NCI-H2171 (cell line): ENCODE data around the gene ZSCAN26.

Source experiments
- DNase-seq: peaks from one replicate; lab custom pipeline; 2025; lab: John Stamatoyannopoulos, UW

The ZSCAN26 gene

GRCh38 chr6:28266962-28267694, at the start of gene ZSCAN26:
TSS of gene ZSCAN26 (plus strand) at chr6:28267143. CDS start at chr6:28271920, 4,777 bp downstream.
- peak; percentile 84 for DNase-seq

- DNase-seq = no peak
These were observed 49.1 kb upstream of the ZSCAN26 start for GRCh38 chr6:28217890-28218289.

- peak; percentile 3 for DNase-seq
These were observed 48.4 kb upstream of the ZSCAN26 start for GRCh38 chr6:28218312-28219248.

DNA sequence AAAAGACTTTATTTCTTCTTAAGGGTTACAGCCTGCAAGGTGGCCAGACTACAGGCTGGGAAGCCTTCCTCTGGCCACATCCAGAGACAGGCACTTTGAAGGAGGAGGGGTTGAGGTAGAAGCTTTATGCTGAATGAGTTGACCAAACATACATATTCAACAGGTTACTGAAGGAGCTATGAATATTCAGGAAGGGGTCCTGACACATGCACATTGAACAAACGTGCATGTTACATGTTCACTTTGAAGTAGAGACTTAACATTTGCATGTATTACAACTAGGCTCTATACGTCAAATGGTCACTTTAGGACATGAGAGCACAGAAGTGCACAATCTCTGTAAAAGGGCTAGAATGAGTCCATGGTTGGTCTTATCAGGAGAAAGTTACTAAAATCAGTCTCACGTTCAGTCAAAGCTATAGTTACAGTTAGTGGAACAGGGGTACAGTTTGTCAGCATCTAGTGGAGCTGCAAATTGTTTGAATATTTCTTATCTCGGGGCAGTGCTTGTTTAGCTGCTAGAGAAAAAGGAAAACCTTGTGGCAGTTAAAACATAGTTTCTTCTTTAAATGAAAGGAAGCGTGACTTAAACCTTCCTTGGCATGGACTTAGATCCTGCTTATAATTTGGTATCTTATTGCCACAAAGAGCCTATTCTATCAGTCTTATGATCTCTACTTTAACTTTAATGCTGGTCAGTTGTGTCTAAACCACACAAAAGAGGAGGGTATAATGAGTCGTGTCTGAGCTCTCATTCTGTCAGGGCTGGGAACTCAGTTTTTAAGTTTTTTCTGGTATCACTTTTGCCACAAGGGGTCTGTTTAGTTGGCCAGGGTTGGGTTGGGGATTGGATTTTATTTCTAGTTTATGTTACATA, 46.4 kb upstream of the ZSCAN26 start:
- no peak for DNase-seq

GRCh38 chr6:28224131-28225055, 42.5 kb upstream of the ZSCAN26 start:
- no peak for DNase-seq

GRCh38 chr6:28225056-28225834, 41.7 kb upstream of the ZSCAN26 start, which contains the start of gene ZSCAN9:
TSS of gene ZSCAN9 (plus strand) at chr6:28225275. CDS start at chr6:28227085, 1,810 bp downstream.
- peak; percentile 86 for DNase-seq

- DNase-seq = no peak
These were observed 40.5 kb upstream of the ZSCAN26 start for GRCh38 chr6:28226460-28226859.

DNA sequence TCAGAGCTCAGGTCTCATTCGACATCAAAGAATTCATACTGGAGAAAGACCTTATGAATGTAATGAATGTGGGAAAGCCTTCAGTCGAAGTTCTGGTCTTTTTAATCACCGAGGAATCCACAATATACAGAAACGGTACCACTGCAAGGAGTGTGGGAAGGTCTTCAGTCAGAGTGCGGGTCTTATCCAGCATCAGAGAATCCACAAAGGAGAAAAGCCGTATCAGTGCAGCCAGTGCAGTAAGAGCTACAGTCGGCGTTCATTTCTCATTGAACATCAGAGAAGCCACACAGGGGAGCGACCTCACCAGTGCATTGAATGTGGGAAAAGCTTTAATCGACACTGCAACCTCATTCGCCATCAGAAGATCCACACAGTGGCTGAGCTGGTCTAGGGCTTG, 34.2 kb upstream of the ZSCAN26 start:
- no peak for DNase-seq

GRCh38 chr6:28235912-28236452, 31.0 kb upstream of the ZSCAN26 start:
- no peak for DNase-seq

DNA sequence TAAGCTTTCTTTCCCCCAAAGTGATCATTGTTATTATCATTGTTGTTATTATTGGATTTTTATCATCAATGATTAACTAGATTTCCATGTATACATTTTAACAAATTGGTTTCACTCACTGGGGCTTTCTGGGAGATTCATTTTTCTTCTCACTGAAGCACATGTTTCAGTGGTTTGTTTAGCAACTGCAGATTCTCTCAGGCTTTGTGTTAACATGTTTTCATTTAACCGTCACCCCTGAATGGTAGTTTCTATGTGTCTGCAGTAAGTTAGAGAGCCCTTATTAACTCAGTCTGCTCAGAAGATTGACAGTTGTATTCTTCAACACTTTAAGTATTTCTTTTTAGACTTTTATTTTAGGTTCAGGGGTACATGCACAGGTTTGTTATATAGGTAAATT, 27.3 kb upstream of the ZSCAN26 start:
- no peak for DNase-seq

DNA sequence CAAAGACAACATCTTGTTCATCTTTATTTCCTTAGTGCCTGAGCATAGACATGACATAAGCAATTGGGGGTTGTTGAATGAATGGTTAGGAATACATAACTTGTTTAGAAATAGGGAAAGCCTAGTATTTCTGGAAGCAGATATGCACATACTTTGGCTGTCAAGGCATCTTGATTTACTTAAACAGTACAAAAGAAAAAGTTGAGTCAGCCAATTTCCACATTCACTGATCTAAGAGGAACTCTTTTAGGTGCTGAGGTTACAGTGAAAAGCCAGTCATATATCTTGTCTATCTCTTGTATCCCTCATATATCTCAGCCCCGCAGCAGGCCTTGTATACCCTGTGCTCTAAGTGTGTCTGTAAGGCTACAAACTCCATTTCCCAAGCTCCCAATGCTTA, 26.5 kb upstream of the ZSCAN26 start:
- DNase-seq = no peak

DNA sequence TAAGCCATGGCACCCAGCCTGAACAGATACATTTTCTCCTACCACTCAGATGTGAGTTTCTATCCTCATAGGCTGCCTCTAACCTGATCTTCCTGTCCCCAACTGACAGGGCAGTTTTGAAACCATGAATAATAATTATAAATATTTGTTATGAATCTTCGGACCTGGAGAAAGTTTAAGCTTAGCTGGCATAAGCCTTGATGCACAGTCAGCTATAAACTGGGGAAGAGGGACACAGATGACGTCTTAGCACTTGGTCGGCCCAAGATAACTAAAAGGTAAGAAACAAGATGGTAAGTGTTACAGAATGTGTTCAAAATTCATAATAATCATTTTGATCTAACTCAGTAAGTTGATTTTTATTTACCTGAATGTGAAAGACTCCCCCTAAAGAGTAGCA, 23.0 kb upstream of the ZSCAN26 start:
- no peak for DNase-seq

- no peak for DNase-seq
These were observed 21.6 kb upstream of the ZSCAN26 start for GRCh38 chr6:28245206-28245941.

DNA sequence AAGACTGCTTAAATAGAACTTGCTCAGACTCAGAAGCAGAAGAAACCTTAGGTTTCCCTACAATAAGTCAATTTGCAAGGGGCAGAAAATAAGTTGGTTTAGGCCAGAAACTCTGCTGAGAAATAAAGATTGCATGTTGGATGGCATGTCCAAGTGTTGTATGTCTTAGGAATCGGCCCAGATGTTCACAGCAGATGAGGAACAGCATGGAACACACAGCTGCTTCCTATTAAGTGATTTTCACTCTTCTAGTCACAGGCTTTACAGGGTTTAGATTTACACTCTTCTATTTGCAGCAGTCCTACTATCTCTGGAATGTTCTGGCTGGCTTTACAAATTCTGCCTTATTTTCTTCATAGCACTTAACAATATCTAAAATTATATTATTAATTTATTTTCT, 18.0 kb upstream of the ZSCAN26 start:
- DNase-seq = no peak

DNA sequence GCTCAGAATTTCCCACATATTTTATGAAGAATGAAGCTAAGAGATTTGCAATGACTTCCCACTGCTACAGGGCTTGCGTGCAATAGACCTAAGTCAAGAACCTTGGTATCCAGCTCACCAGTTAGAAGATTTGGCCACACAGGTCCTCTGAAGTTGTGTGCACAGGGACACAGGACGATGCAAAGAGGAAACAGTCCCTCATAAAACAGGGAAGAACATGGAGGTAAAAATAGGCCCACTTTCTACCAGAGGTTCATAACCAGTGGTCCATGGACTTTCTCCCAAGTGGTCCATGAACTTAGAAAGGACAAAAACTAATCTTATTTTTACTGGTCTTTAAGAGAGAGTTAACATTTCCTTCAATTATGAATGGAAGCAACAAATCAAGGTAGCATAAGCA, 16.2 kb upstream of the ZSCAN26 start:
- no peak for DNase-seq

- no peak for DNase-seq
These were observed 15.3 kb upstream of the ZSCAN26 start for GRCh38 chr6:28251661-28252008.

- DNase-seq = peak; percentile 85
These were observed 14.7 kb upstream of the ZSCAN26 start, which contains the start of gene ZKSCAN4 for GRCh38 chr6:28252009-28252975. TSS of gene ZKSCAN4 (minus strand) at chr6:28252269. CDS start at chr6:28251980, 289 bp downstream.

- DNase-seq = no peak
These were observed 12.8 kb upstream of the ZSCAN26 start for GRCh38 chr6:28254121-28254519.
